HepG2 (cell line): ENCODE results near the gene ZNF644. TPM values are rescaled to one million over a fixed set of nuclear protein-coding genes. Genes with fewer than 3 reads are reported as not detected.
A peak's percentile ranks its signal among the peaks of the same experiment; 100 is the strongest.

Experiments used
- FOSL2 ChIP-seq: sonication (generic); formaldehyde crosslinking; IDR thresholded peaks from 2 replicates; pipeline ENCODE4 v1.4.0; 2020; ENCODE audit warnings: missing genetic modification reagents
- GATAD2A ChIP-seq: IDR thresholded peaks from 2 replicates; pipeline ENCODE4 v1.6.1; 2016
- HMG20A ChIP-seq: IDR thresholded peaks from 2 replicates; pipeline ENCODE4 v1.6.1; 2016; ENCODE audit warnings: borderline replicate concordance
- JUNB ChIP-seq: sonication (generic); formaldehyde crosslinking; IDR thresholded peaks from 2 replicates; pipeline ENCODE4 v1.8.0; 2022; ENCODE audit warnings: missing genetic modification reagents, mild to moderate bottlenecking, borderline replicate concordance
- NCOA2 ChIP-seq: sonication (generic); formaldehyde crosslinking; IDR thresholded peaks from 2 replicates; pipeline ENCODE4 v1.8.0; 2022; ENCODE audit warnings: inconsistent platforms
- RARA ChIP-seq: IDR thresholded peaks from 2 replicates; pipeline ENCODE4 v1.6.1; 2016; ENCODE audit warnings: missing genetic modification reagents, missing compliant biosample characterization
- SIN3A ChIP-seq: IDR thresholded peaks from 2 replicates; pipeline ENCODE4 v1.6.1; 2011; ENCODE audit warnings: low read depth, mild to moderate bottlenecking, control low read depth, low read length, borderline replicate concordance
- SOX13 ChIP-seq, 3 experiments: fragments of 450-650 bp in 1 of 3; sonication (generic) in 1 of 3; formaldehyde crosslinking in 1 of 3; IDR thresholded peaks in 2 of 3; conservative IDR thresholded peaks in 1 of 3; 2 replicates each; pipeline versions ENCODE4 v1.5.0 to v1.6.1; 2016 to 2020; ENCODE audit warnings: antibody characterized with exemption in 1 of 3, mild to moderate bottlenecking in 1 of 3, missing compliant biosample characterization in 1 of 3, missing genetic modification reagents in 1 of 3, moderate library complexity in 1 of 3
- ZBTB20 ChIP-seq: sonication (generic); formaldehyde crosslinking; IDR thresholded peaks from 2 replicates; pipeline ENCODE4 v1.8.1; 2023; ENCODE audit warnings: missing genetic modification reagents, low read depth, mild to moderate bottlenecking, borderline replicate concordance
- ZKSCAN5 ChIP-seq: sonication (generic); formaldehyde crosslinking; IDR thresholded peaks from 2 replicates; pipeline ENCODE4 v1.5.1; 2020; ENCODE audit warnings: mild to moderate bottlenecking, missing genetic modification reagents
- ZNF251 ChIP-seq: sonication (generic); formaldehyde crosslinking; IDR thresholded peaks from 2 replicates; pipeline ENCODE4 v1.9.0; 2021; ENCODE audit warnings: mild to moderate bottlenecking, missing genetic modification reagents
- ZNF256 ChIP-seq: sonication (generic); formaldehyde crosslinking; conservative IDR thresholded peaks from 2 replicates; pipeline ENCODE4 v1.4.0; 2020; ENCODE audit warnings: missing genetic modification reagents
- ZNF629 ChIP-seq: sonication (generic); formaldehyde crosslinking; conservative IDR thresholded peaks from 2 replicates; pipeline ENCODE4 v1.5.0; 2020; ENCODE audit warnings: missing genetic modification reagents
- polyA plus RNA-seq, 8 experiments: library from polyadenylated mRNA; depleted of rRNA in 3 of 8; stranded (reverse) in 7 of 8; unstranded in 1 of 8; fragments of >200 nt; fragmentation: Illumina TruSeq in 4 of 8; extraction: Trizol in 4 of 8; gene quantifications; 2 replicates each; pipeline versions ENCODE4 v1.2.1 to v1.2.3, GENCODE V29; 2011 to 2016; ENCODE audit warnings: low read depth in 4 of 8, missing spikeins in 1 of 8, mixed read lengths in 1 of 8; ENCODE audit not compliant: insufficient read depth in 1 of 8
- total RNA-seq, 5 experiments: library from RNA; depleted of rRNA; stranded (reverse); fragments of >200 nt; fragmentation: Illumina TruSeq; extraction: Trizol; gene quantifications; 2 replicates each; pipeline ENCODE4 v1.2.3, GENCODE V29; 2016; ENCODE audit warnings: low read depth in 1 of 5
- TF ChIP-seq, protein P1 (sequence below): sonication (generic); formaldehyde crosslinking; IDR thresholded peaks from 2 replicates; pipeline ENCODE4 v1.5.1; 2020; ENCODE audit warnings: mild to moderate bottlenecking, missing genetic modification reagents, borderline replicate concordance
- TF ChIP-seq, protein P2 (sequence below): IDR thresholded peaks from 2 replicates; pipeline ENCODE4 v1.6.1; 2016; ENCODE audit warnings: missing genetic modification reagents, missing compliant biosample characterization
- TF ChIP-seq, protein P3 (sequence below): IDR thresholded peaks from 2 replicates; pipeline ENCODE4 v1.6.1; 2016; ENCODE audit warnings: low read depth
- TF ChIP-seq, protein P4 (sequence below): sonication (generic); formaldehyde crosslinking; IDR thresholded peaks from 2 replicates; pipeline ENCODE4 v1.4.0; 2020; ENCODE audit warnings: low read depth, missing genetic modification reagents

ZNF644 gene
- total and polyA plus RNA-seq, 2 of the 13 experiments (the other 11 are each of a cell fraction or from before 2014, with no cell fraction given) = 17.7 to 51.7 TPM

DNA sequence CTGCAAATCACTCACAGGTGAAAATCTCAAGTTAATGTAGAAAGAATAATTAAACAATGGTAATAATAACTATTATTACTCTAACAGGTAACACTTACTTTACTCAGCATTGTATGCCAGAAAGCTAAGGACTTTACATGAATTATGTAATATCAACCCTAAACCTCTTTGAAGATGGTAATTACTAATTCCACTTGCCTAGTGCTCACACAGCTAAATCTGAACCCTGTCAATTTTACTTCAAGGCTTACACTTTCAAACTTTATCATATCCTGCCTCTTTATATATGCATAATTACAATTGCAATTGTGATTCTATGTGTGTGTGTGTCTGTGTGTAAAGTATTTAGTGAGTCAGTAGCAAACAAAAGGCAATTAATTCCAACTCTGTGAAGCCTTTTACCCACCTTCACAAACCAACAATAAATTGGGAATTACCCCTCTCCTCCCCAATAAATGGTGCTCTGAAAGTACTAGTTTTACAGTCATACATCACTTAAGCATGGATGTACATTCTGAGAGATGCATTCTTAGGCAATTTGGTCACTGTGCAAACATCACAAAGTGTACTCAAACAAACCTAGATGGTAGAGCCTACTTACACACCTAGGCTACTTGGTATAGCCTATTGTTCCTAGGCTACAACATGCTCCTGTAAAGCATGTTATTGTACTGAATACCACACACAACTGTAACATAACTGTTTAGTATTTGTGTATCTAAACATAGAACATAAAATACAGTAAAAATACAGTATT lies 5.9 kb downstream of the ZNF644 start (continued):
- TF ChIP-seq, protein P1, sequence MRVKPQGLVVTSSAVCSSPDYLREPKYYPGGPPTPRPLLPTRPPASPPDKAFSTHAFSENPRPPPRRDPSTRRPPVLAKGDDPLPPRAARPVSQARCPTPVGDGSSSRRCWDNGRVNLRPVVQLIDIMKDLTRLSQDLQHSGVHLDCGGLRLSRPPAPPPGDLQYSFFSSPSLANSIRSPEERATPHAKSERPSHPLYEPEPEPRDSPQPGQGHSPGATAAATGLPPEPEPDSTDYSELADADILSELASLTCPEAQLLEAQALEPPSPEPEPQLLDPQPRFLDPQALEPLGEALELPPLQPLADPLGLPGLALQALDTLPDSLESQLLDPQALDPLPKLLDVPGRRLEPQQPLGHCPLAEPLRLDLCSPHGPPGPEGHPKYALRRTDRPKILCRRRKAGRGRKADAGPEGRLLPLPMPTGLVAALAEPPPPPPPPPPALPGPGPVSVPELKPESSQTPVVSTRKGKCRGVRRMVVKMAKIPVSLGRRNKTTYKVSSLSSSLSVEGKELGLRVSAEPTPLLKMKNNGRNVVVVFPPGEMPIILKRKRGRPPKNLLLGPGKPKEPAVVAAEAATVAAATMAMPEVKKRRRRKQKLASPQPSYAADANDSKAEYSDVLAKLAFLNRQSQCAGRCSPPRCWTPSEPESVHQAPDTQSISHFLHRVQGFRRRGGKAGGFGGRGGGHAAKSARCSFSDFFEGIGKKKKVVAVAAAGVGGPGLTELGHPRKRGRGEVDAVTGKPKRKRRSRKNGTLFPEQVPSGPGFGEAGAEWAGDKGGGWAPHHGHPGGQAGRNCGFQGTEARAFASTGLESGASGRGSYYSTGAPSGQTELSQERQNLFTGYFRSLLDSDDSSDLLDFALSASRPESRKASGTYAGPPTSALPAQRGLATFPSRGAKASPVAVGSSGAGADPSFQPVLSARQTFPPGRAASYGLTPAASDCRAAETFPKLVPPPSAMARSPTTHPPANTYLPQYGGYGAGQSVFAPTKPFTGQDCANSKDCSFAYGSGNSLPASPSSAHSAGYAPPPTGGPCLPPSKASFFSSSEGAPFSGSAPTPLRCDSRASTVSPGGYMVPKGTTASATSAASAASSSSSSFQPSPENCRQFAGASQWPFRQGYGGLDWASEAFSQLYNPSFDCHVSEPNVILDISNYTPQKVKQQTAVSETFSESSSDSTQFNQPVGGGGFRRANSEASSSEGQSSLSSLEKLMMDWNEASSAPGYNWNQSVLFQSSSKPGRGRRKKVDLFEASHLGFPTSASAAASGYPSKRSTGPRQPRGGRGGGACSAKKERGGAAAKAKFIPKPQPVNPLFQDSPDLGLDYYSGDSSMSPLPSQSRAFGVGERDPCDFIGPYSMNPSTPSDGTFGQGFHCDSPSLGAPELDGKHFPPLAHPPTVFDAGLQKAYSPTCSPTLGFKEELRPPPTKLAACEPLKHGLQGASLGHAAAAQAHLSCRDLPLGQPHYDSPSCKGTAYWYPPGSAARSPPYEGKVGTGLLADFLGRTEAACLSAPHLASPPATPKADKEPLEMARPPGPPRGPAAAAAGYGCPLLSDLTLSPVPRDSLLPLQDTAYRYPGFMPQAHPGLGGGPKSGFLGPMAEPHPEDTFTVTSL (CRISPR knock-in tag) = peak; percentile 71; the same call in 1 of the 2 replicates
- TF ChIP-seq FOSL2 (CRISPR knock-in tag) = peak; percentile 86
- TF ChIP-seq GATAD2A = peak; percentile 90
- no peak for TF ChIP-seq SIN3A
- TF ChIP-seq ZBTB20 (CRISPR knock-in tag) = peak; percentile 51; the same call in 1 of the 2 replicates
- TF ChIP-seq NCOA2 (CRISPR knock-in tag) = peak; percentile 47; the same call in 1 of the 2 replicates
- TF ChIP-seq RARA (CRISPR knock-in tag) = peak; percentile 28; the same call in 1 of the 2 replicates
- TF ChIP-seq, protein P2, sequence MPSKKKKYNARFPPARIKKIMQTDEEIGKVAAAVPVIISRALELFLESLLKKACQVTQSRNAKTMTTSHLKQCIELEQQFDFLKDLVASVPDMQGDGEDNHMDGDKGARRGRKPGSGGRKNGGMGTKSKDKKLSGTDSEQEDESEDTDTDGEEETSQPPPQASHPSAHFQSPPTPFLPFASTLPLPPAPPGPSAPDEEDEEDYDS (CRISPR knock-in tag) = peak; percentile 19; the same call in 1 of the 2 replicates
- TF ChIP-seq ZNF251 (CRISPR knock-in tag) = no peak
- TF ChIP-seq, protein P3, sequence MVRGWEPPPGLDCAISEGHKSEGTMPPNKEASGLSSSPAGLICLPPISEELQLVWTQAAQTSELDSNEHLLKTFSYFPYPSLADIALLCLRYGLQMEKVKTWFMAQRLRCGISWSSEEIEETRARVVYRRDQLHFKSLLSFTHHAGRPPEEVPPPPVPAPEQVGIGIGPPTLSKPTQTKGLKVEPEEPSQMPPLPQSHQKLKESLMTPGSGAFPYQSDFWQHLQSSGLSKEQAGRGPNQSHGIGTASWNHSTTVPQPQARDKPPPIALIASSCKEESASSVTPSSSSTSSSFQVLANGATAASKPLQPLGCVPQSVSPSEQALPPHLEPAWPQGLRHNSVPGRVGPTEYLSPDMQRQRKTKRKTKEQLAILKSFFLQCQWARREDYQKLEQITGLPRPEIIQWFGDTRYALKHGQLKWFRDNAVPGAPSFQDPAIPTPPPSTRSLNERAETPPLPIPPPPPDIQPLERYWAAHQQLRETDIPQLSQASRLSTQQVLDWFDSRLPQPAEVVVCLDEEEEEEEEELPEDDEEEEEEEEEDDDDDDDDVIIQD (CRISPR knock-in tag) = peak; percentile 55; the same call in 1 of the 2 replicates
- peak; percentile 70; the same call in 1 of the 2 replicates for TF ChIP-seq HMG20A (CRISPR knock-in tag)
- TF ChIP-seq ZNF256 (CRISPR knock-in tag) = no peak
- TF ChIP-seq SOX13 (IDR thresholded peaks at IDR 0.05) = peak; percentile 70
- TF ChIP-seq SOX13 (CRISPR knock-in tag; conservative IDR thresholded peaks at IDR 0.05 in 1 of 2, IDR thresholded peaks at IDR 0.05 in 1 of 2) = peak in 1 of 2 experiments; percentile 96; a peak in 2 of 4 replicates
- no peak for TF ChIP-seq ZKSCAN5 (CRISPR knock-in tag)
- no peak for TF ChIP-seq JUNB
- no peak for TF ChIP-seq ZNF629 (CRISPR knock-in tag)
- TF ChIP-seq, protein P4, sequence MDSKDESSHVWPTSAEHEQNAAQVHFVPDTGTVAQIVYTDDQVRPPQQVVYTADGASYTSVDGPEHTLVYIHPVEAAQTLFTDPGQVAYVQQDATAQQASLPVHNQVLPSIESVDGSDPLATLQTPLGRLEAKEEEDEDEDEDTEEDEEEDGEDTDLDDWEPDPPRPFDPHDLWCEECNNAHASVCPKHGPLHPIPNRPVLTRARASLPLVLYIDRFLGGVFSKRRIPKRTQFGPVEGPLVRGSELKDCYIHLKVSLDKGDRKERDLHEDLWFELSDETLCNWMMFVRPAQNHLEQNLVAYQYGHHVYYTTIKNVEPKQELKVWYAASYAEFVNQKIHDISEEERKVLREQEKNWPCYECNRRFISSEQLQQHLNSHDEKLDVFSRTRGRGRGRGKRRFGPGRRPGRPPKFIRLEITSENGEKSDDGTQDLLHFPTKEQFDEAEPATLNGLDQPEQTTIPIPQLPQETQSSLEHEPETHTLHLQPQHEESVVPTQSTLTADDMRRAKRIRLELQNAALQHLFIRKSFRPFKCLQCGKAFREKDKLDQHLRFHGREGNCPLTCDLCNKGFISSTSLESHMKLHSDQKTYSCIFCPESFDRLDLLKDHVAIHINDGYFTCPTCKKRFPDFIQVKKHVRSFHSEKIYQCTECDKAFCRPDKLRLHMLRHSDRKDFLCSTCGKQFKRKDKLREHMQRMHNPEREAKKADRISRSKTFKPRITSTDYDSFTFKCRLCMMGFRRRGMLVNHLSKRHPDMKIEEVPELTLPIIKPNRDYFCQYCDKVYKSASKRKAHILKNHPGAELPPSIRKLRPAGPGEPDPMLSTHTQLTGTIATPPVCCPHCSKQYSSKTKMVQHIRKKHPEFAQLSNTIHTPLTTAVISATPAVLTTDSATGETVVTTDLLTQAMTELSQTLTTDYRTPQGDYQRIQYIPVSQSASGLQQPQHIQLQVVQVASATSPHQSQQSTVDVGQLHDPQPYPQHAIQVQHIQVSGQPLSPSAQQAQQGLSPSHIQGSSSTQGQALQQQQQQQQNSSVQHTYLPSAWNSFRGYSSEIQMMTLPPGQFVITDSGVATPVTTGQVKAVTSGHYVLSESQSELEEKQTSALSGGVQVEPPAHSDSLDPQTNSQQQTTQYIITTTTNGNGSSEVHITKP (CRISPR knock-in tag) = peak; percentile 99
